Heart left ventricle (tissue), 16 donors: ENCODE results near the gene AMBP. TPM values are rescaled to one million over a fixed set of nuclear protein-coding genes. Genes with fewer than 3 reads are reported as not detected.

Source experiments
- ATAC-seq, 4 donors: fragments of 200-7000 bp; cut with Tn5 transposase; one replicate each; pipeline ENCODE4 v1.9.1; 2020 to 2022; ENCODE audit warnings: moderate library complexity in 4 of 4, mild to moderate bottlenecking in 3 of 4, moderate number of reproducible peaks in 1 of 4
- DNase-seq, 5 donors: peaks; one replicate each; pipeline ENCODE4 v3.0.0-alpha.2; 2020
- H3K27ac ChIP-seq, 12 donors: fragments of 200-600 bp; sonication (generic) in 4 of 12; one replicate each; pipeline versions ENCODE4 v1.5.0 to v1.8.0; 2016 to 2022; ENCODE audit warnings: mild to moderate bottlenecking in 2 of 12
- H3K27me3 ChIP-seq, 9 donors: fragments of 200-600 bp; sonication (generic) in 2 of 9; one replicate each; pipeline versions ENCODE4 v1.5.1 to v1.8.0; 2016 to 2022; ENCODE audit warnings: mild to moderate bottlenecking in 3 of 9
- H3K36me3 ChIP-seq, 9 donors: fragments of 200-600 bp; sonication (generic) in 2 of 9; one replicate each; pipeline versions ENCODE4 v1.5.0 to v1.8.0; 2018 to 2022; ENCODE audit warnings: mild to moderate bottlenecking in 2 of 9
- H3K4me1 ChIP-seq, 12 donors: fragments of 200-600 bp; sonication (generic) in 4 of 12; one replicate each; pipeline versions ENCODE4 v1.5.0 to v1.8.0; 2016 to 2022; ENCODE audit warnings: mild to moderate bottlenecking in 3 of 12
- H3K4me3 ChIP-seq, 12 donors: fragments of 200-600 bp; sonication (generic) in 4 of 12; one replicate each; pipeline versions ENCODE4 v1.5.0 to v1.8.0; 2017 to 2022; ENCODE audit warnings: mild to moderate bottlenecking in 9 of 12, moderate library complexity in 4 of 12
- H3K9me3 ChIP-seq, 12 donors: fragments of 200-600 bp; sonication (generic) in 4 of 12; one replicate each; pipeline versions ENCODE4 v1.5.0 to v1.8.0; 2016 to 2022; ENCODE audit warnings: mild to moderate bottlenecking in 1 of 12
- CTCF ChIP-seq, 12 donors: fragments of 200-600 bp; sonication (generic) in 4 of 12; IDR thresholded peaks; one replicate each; pipeline versions ENCODE4 v1.5.0 to v1.8.0; 2018 to 2022; ENCODE audit warnings: antibody characterized with exemption in 12 of 12, mild to moderate bottlenecking in 5 of 12
- POLR2A ChIP-seq, 2 donors: fragments of 450-650 bp; IDR thresholded peaks; one replicate each; pipeline ENCODE4 v1.6.1; 2017; ENCODE audit warnings: antibody characterized with exemption in 2 of 2, mild to moderate bottlenecking in 2 of 2, moderate library complexity in 2 of 2
- WGBS, 4 donors: extraction: QIAGEN DNeasy Blood & Tissue Kit in 2 of 4; methylation state at CpG; one replicate each; pipeline versions ENCODE4 v1.1.5 to v1.1.7; 2013 to 2018; 5-methylcytosine and 5-hydroxymethylcytosine counted together
- intact Hi-C, 10 donors: fragments of 100-400 bp; cut with DNase I; formaldehyde crosslinking; loops; one replicate each; pipeline versions ENCODE4 v1.11.1 to v1.14.2; 2022
- polyA plus RNA-seq, 2 donors: library from polyadenylated mRNA; stranded (reverse); fragments of 200-250 nt; gene quantifications; one replicate each; pipeline ENCODE4 v1.2.3, GENCODE V29; 2013
- total RNA-seq, 9 donors: library from RNA; depleted of rRNA in 2 of 9; stranded (reverse); fragments of >200 nt in 2 of 9; fragmentation: NEBNext Ultra II Directional in 3 of 9; extraction: Animal tissue kit (Norgen Biotek cat#: 25700) in 3 of 9; gene quantifications; one replicate each; pipeline versions ENCODE4 v1.1.0 to v1.2.4, GENCODE V29; 2016 to 2023
- donor health status: ischemic (EF 13 %, LVEDD 7.1; RV severe dilation, severe dysfunction).
- donor health status: healthy with polysubstance abuse.
- donor health status: DM: no; HTN: yes; CAD: no.
- donor health status: DM: no; HTN: no; CAD: no.
- donor health status: ischemic (EF 25% LVEDD 6.9; RV normal size, moderate dysfunction).
- donor health status: ischemic (EF 25% LVEDD 5.7; RV mildly dilated, moderate dysfunction).
- donor health status: healthy.
- donor health status: DM: yes; HTN: yes; CAD: no.
- donor health status: ischemic (EF 35%, LVEDD 5.7; RV mildly dilated, moderate dysfunction).
- donor health status: nonischemic (EF 11% LVEDD 7.7; RV severe dilation, severe dysfunction).
- donor health status: DM: yes; HTN: yes; CAD: no.
- donor health status: PGD.
- donor health status: ischemic (EF 29% LVEDD 5.4; RV normal size, mild dysfunction).
- donor health status: nonischemic (EF 23%, LVEDD 6.1; RV moderate dilation, normal function).

Gene AMBP
- total and polyA plus RNA-seq, 11 donors: 0.08 to 0.32 (median 0.20) TPM; not detected in 8

- Histone ChIP-seq H3K27me3 (no peaks in the 10 kb centered on the region), H3K36me3 (peaks cover 0 to 6% (median 0%) of the 10 kb centered on the region in 9 donors), H3K27ac (no peak overlapping the region), H3K9me3 (no peaks in the 10 kb centered on the region), H3K4me1 (peaks cover 0 to 17% (median 5%) of the 10 kb centered on the region in 12 donors), H3K4me3 (no peak overlapping the region)
- ATAC-seq (no peak), DNase-seq (no peak)
- WGBS, 4 donors: 84 to 91% (median 89%) methylated on average over 7 of the region's 7 CpGs
- intact Hi-C loops: no loop called here
- no peak for TF ChIP-seq CTCF (IDR thresholded peaks at IDR 0.05)
- TF ChIP-seq POLR2A (IDR thresholded peaks at IDR 0.05): no peak
Measured at GRCh38 chr9:114055894-114056293, 22.2 kb downstream of the AMBP start.

GRCh38 chr9:114055061-114055460, 23.0 kb downstream of the AMBP start:
- intact Hi-C loops: no loop called here

GRCh38 chr9:114054191-114054690, 23.9 kb downstream of the AMBP start:
- TF ChIP-seq CTCF (IDR thresholded peaks at IDR 0.05): no peak
- no peak for TF ChIP-seq POLR2A (IDR thresholded peaks at IDR 0.05)
- Histone ChIP-seq H3K4me3 (no peak overlapping the region), H3K36me3 (peaks cover 0 to 20% (median 10%) of the 10 kb centered on the region in 9 donors), H3K4me1 (peaks cover 0 to 5% (median under 1%) of the 10 kb centered on the region in 12 donors), H3K27me3 (no peaks in the 10 kb centered on the region), H3K9me3 (no peaks in the 10 kb centered on the region), H3K27ac (no peak overlapping the region)
- intact Hi-C loops: no loop called here
- DNase-seq: no peak
- ATAC-seq: no peak
- 79 to 87% (median 85%) methylated on average over 10 of the region's 10 CpGs for WGBS, 4 donors

More at GRCh38 chr9:114055061-114055460, 23.0 kb downstream of the AMBP start:
- WGBS, 4 donors: 94 to 97% (median 95%) methylated on average over 16 to 18 of the region's 18 CpGs
- Histone ChIP-seq H3K27ac (no peak overlapping the region), H3K27me3 (no peaks in the 10 kb centered on the region), H3K4me3 (no peak overlapping the region), H3K4me1 (peaks cover 0 to 13% (median 5%) of the 10 kb centered on the region in 12 donors), H3K36me3 (peaks cover 0 to 12% (median 1%) of the 10 kb centered on the region in 9 donors), H3K9me3 (no peaks in the 10 kb centered on the region)
- no peak for DNase-seq
- ATAC-seq: no peak
- TF ChIP-seq POLR2A (IDR thresholded peaks at IDR 0.05) (no peak), CTCF (IDR thresholded peaks at IDR 0.05) (no peak)

GRCh38 chr9:114053246-114054005, 24.7 kb downstream of the AMBP start:
- Histone ChIP-seq H3K9me3 (no peaks in the 10 kb centered on the region), H3K4me3 (no peak overlapping the region), H3K27ac (no peak overlapping the region), H3K27me3 (no peaks in the 10 kb centered on the region), H3K4me1 (no peaks in the 10 kb centered on the region), H3K36me3 (peaks cover 0 to 29% (median 18%) of the 10 kb centered on the region in 9 donors)
- WGBS, 4 donors: 92 to 96% (median 94%) methylated on average over 7 to 8 of the region's 8 CpGs
- no peak for DNase-seq
- no peak for ATAC-seq
- TF ChIP-seq CTCF (IDR thresholded peaks at IDR 0.05): no peak
- TF ChIP-seq POLR2A (IDR thresholded peaks at IDR 0.05): no peak
- intact Hi-C loops: no loop called here
